Measurements from ENCODE around the gene HENMT1. TPM values are rescaled to one million over a fixed set of nuclear protein-coding genes. Genes with fewer than 3 reads are reported as not detected.

The HENMT1 gene
- total RNA-seq (2014; rRNA removed; shearing (Covaris generic)) = 2.4 and 7.2 TPM in 2 replicates
- 6.3 and 7.6 TPM in 2 replicates for polyA plus RNA-seq (2016; fragmentation: Nextera tagmentation; extraction: Ambion mirVana)

DNA sequence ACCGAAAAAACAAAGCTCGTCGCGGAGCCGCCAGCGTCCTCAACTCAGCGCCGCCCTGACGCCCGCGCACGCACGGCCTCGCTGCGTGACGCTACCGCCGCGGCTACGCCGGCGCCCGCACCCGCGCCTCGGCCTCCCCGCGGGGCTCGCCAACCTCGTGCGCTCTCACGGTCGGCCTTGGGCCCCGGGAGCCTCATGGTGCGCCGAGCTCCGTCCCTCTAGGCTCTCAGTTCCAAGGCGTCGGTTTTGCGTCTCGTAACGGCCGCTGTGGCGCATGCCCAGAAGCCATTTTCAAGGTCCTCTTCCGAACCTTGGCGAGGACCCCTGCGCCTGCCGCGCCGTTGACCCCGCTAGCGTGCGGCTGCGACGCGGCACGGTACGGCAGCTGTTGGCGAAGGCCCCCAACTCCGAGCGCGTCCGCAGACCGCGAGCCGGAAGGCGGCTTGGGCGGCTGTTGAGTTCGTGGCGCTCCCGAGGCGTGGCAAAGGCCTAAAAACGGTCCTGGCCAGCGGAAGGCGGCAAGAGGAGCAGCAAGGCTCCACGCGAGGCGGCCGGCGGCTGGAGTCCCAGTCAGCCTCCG lies at the start of gene HENMT1:
Gene HENMT1 (minus strand): TSS at position 64 of the 580 bp plus-strand sequence. CDS start 1,209 bp downstream, outside the sequence.
- Histone ChIP-seq H3K4me2 (ENCODE audit: unreplicated experiment) (peak within 1 kb of the TSS; percentile 77), H3K4me1 (ENCODE audit: insufficient read depth) (peaks cover 5% of the 10 kb centered on the region; the same call in 1 of the 2 replicates), H3K4me3 (peak within 1 kb of the TSS; percentile 72), H3K27me3 (replicated peaks; ENCODE audit: insufficient read depth) (no peaks in the 10 kb centered on the region), H3F3A (ENCODE audit: insufficient read depth) (peaks cover 5% of the 10 kb centered on the region; the same call in 1 of the 2 replicates), H3K36me3 (ENCODE audit: low read depth) (no peaks in the 10 kb centered on the region), H3K9me3 (ENCODE audit: low read depth) (no peaks in the 10 kb centered on the region), H3K79me2 (ENCODE audit: insufficient read depth) (no peaks in the 10 kb centered on the region), H3K27ac (peak within 1 kb of the TSS; percentile 87), H2AFZ (peak within 1 kb of the TSS; percentile 80), H4K20me1 (ENCODE audit: insufficient read depth) (no peaks in the 10 kb centered on the region), H3K9ac (peak within 1 kb of the TSS; percentile 91), H3K9me2 (ENCODE audit: insufficient read depth) (no peaks in the 10 kb centered on the region)
- TF ChIP-seq EZH2phosphoT487 (IDR thresholded peaks at IDR 0.05; ENCODE audit: insufficient read depth, low read depth) (no peak), EZH2 (IDR thresholded peaks at IDR 0.05; ENCODE audit: insufficient read depth, poor library complexity, severe bottlenecking) (no peak)
- WGBS, 2 experiments (ENCODE audit: low coverage in 1 of 2, low lambda C conversion rate in 2 of 2, missing lambda C conversion rate in 2 of 2) = 2 to 3% methylated on average over 75 to 81 of the region's 81 CpGs
- in situ Hi-C loops (cut with MboI) = no loop called here
- peak; percentile 88 for DNase-seq

DNA sequence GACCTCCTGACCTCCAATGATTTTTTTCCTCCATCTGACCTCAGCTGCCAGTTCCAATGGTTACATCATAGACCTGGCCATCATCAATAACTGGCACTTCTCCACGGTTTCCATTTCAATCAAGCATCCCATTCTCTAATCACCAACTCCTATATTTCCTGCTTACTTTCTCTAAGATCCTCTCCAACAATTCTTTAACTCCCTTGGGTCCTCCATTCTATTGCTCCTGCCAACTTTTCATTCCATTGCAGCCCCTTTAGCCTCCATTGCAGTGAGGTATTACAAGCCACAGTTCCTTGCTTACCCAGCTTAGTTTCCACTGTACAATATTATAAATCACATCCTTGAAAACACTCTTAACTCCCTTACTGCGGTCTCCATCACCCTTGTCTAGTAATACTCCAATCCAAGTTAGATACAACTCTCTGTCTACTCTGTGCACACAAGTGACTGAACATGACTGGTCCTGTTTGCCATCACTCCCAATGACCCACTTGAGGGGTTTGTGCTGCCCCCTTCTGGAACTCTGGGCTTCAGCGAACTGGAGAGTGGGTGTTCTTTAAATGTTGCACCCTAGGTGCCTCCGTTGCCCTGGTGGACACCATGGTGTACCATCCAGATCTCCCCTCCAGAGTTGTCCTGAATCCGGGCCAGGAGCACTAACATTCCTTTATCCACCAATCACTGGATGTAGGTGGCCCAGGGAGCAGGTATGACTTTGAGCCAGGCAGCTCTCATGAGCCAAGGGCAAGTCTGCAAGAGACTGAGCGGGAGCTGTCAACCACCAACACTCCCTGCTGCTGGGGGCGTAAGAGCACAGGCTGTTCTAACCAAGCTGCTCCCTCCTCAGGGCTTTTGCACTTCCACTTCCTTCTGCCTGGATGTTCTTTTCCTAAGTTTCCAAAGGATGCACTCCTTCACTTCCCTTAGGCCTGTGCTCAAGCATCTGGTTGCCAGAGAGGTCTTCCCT lies 48.1 kb upstream of the HENMT1 start:
- Histone ChIP-seq H3K9me2 (ENCODE audit: insufficient read depth) (no peaks in the 10 kb centered on the region), H3K27ac (no peak overlapping the region), H3K4me2 (ENCODE audit: unreplicated experiment) (no peak overlapping the region), H3K4me3 (no peak overlapping the region), H3F3A (ENCODE audit: insufficient read depth) (peaks cover 10% of the 10 kb centered on the region), H3K36me3 (ENCODE audit: low read depth) (no peaks in the 10 kb centered on the region), H3K9ac (no peak overlapping the region), H3K27me3 (replicated peaks; ENCODE audit: insufficient read depth) (no peaks in the 10 kb centered on the region), H3K9me3 (ENCODE audit: low read depth) (no peaks in the 10 kb centered on the region), H3K4me1 (ENCODE audit: insufficient read depth) (peaks cover 10% of the 10 kb centered on the region), H2AFZ (no peak overlapping the region), H3K79me2 (ENCODE audit: insufficient read depth) (no peaks in the 10 kb centered on the region), H4K20me1 (ENCODE audit: insufficient read depth) (no peaks in the 10 kb centered on the region)
- in situ Hi-C loops (cut with MboI) = no loop called here
- no peak for DNase-seq
- 72 to 75% methylated on average over 7 of the region's 7 CpGs for WGBS, 2 experiments (ENCODE audit: low coverage in 1 of 2, low lambda C conversion rate in 2 of 2, missing lambda C conversion rate in 2 of 2)
- TF ChIP-seq EZH2phosphoT487 (IDR thresholded peaks at IDR 0.05; ENCODE audit: insufficient read depth, low read depth) = no peak
- TF ChIP-seq EZH2 (IDR thresholded peaks at IDR 0.05; ENCODE audit: insufficient read depth, poor library complexity, severe bottlenecking) = no peak

DNA sequence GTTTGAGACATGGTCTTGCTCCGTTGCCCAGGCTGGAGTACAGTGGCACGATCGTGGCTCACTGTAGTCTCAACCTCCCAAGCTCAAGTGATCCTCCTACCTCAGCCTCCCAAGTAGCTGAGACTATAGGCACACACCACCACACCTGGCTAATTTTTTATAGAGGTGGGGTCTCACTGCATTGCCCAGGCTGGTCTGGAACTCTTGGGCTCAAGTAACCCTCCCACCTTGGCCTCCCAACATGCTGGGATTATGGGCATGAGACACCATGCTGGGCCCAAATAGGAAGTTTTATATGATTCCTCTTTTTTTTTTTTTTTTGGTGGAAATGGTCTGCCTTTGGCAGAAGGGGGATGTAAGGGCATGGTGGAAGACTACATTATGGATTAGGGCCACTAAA lies 45.8 kb upstream of the HENMT1 start:
- H3K79me2 ChIP-seq (ENCODE audit: insufficient read depth) = no peaks in the 10 kb centered on the region
- H3K4me3 ChIP-seq = no peak overlapping the region
- H3F3A ChIP-seq (ENCODE audit: insufficient read depth) = peaks cover 33% of the 10 kb centered on the region
- no peak overlapping the region for H3K27ac ChIP-seq
- WGBS, 2 experiments (ENCODE audit: low coverage in 1 of 2, low lambda C conversion rate in 2 of 2, missing lambda C conversion rate in 2 of 2) = 81 to 89% methylated on average over 3 of the region's 3 CpGs
- peaks cover 18% of the 10 kb centered on the region for H3K4me1 ChIP-seq (ENCODE audit: insufficient read depth)
- no peaks in the 10 kb centered on the region for H3K9me3 ChIP-seq (ENCODE audit: low read depth)
- H3K9ac ChIP-seq = no peak overlapping the region
- no peak overlapping the region for H2AFZ ChIP-seq
- no peak overlapping the region for H3K4me2 ChIP-seq (ENCODE audit: unreplicated experiment)
- DNase-seq = no peak
- no peaks in the 10 kb centered on the region for H3K27me3 ChIP-seq (replicated peaks; ENCODE audit: insufficient read depth)
- no peak for TF ChIP-seq EZH2phosphoT487 (IDR thresholded peaks at IDR 0.05; ENCODE audit: insufficient read depth, low read depth)
- no peak for TF ChIP-seq EZH2 (IDR thresholded peaks at IDR 0.05; ENCODE audit: insufficient read depth, poor library complexity, severe bottlenecking)
- in situ Hi-C loops (cut with MboI) = no loop called here
- H3K9me2 ChIP-seq (ENCODE audit: insufficient read depth) = no peaks in the 10 kb centered on the region
- H3K36me3 ChIP-seq (ENCODE audit: low read depth) = peaks cover 2% of the 10 kb centered on the region; the same call in 1 of the 2 replicates
- no peaks in the 10 kb centered on the region for H4K20me1 ChIP-seq (ENCODE audit: insufficient read depth)

DNA sequence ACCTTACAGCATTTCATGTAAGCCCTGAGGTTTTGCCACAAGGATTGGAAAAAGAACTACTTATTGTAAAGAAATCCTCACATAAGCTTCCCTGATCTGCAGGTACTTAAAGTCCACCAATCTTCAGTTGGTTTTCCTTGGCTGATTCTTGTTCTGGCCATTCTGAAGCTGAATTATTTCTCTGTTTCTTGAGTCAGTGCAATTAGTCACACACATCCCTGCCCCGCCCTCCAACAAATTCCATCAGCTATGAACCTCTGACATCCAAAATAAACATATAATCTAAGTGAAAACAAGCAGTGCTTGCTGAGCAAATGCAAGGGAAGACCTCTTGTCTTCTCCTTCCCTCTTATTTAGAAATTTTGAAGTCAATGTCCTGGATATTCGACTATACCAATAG lies 43.6 kb upstream of the HENMT1 start:
- peaks cover 18% of the 10 kb centered on the region for H3K4me1 ChIP-seq (ENCODE audit: insufficient read depth)
- H2AFZ ChIP-seq = no peak overlapping the region
- no peaks in the 10 kb centered on the region for H4K20me1 ChIP-seq (ENCODE audit: insufficient read depth)
- peak overlapping the region; percentile 76 for H3K27ac ChIP-seq
- no peaks in the 10 kb centered on the region for H3K9me2 ChIP-seq (ENCODE audit: insufficient read depth)
- H3K4me3 ChIP-seq = peak overlapping the region; percentile 39
- H3K4me2 ChIP-seq (ENCODE audit: unreplicated experiment) = peak overlapping the region; percentile 42
- 29% methylated on average over 2 of the region's 2 CpGs for WGBS, 2 experiments (ENCODE audit: low coverage in 1 of 2, low lambda C conversion rate in 2 of 2, missing lambda C conversion rate in 2 of 2)
- H3F3A ChIP-seq (ENCODE audit: insufficient read depth) = peaks cover 55% of the 10 kb centered on the region
- no peaks in the 10 kb centered on the region for H3K9me3 ChIP-seq (ENCODE audit: low read depth)
- in situ Hi-C loops (cut with MboI) = no loop called here
- H3K9ac ChIP-seq = peak overlapping the region; percentile 34; the same call in 1 of the 2 replicates
- no peaks in the 10 kb centered on the region for H3K27me3 ChIP-seq (replicated peaks; ENCODE audit: insufficient read depth)
- 0 out of 2 replicates have a peak, but pooled peaks cover under 1% of the 10 kb centered on the region for H3K79me2 ChIP-seq (ENCODE audit: insufficient read depth)
- no peak for TF ChIP-seq EZH2 (IDR thresholded peaks at IDR 0.05; ENCODE audit: insufficient read depth, poor library complexity, severe bottlenecking)
- no peak for TF ChIP-seq EZH2phosphoT487 (IDR thresholded peaks at IDR 0.05; ENCODE audit: insufficient read depth, low read depth)
- peaks cover 23% of the 10 kb centered on the region for H3K36me3 ChIP-seq (ENCODE audit: low read depth)
- DNase-seq = peak; percentile 87

Measured in GM23248 (cell line).